ENCODE measurements around the gene MYO10.
A peak's percentile ranks its signal among the peaks of the same experiment; 100 is the strongest.

MYO10 gene

DNA sequence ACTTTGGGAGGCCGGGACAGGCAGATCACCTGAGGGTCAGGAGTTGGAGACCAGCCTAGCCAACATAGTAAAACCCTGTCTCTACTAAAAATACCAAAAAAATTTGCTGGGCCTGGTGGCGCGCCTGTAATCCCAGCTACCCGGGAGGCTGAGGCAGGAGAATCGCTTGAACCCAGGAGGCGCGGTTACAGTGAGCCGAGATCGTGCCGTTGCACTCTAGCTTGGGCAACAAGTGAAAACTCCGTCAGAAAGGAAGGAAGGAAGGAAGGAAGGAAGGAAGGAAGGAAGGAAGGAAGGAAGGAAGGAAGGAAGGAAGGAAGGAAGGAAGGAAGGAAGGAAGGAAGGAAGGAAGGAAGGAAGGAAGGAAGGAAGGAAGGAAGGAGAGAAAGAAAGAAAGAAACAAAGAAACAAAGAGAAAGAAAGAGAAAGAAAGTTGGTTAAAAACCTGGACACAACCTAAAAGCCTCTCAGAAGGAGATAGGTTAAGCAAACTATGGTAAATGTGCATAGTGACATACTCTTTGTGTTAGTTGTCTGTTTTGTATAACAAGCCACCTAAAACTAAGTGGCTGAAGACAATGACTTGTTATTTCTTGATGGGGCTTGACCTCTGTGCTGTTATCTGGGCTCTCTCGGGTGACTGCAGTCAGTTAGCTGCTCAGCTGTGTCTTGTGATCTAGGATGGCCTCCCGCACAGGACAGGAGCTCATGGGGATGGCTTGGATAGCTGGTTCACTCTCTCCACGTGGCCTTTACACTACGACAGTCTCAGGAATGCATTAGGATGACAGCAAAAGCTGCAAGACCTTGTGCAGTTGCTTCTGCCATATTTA, 8.0 kb upstream of the MYO10 start:
- no peak for DNase-seq (ENCODE audit: low spot score)

GRCh38 chr5:16937503-16938161, 1.5 kb upstream of the MYO10 start:
- DNase-seq (ENCODE audit: low spot score) = no peak

DNA sequence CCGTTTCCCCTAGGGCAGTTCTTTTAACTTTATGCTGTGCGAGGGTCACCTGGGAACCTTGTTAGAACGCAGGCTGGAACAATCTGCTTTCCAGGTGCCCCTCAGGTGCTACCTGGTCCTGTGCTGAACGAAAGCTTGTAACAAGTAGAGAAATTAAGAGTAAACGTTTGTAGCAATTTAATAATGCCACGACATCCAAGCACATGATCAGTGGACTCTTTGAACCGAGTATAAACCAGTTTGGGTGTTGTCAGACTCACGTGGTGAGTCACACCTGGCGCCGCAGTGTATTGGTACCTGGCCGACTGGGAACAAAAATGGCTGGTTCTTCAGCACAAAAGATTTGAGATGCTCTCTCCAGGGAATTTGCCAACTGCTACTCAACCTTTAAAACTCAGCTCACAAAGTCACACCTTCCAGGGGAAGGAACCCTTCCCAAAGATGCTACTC, 926 bp upstream of the MYO10 start:
- peak; percentile 49 for DNase-seq (ENCODE audit: low spot score)

DNA sequence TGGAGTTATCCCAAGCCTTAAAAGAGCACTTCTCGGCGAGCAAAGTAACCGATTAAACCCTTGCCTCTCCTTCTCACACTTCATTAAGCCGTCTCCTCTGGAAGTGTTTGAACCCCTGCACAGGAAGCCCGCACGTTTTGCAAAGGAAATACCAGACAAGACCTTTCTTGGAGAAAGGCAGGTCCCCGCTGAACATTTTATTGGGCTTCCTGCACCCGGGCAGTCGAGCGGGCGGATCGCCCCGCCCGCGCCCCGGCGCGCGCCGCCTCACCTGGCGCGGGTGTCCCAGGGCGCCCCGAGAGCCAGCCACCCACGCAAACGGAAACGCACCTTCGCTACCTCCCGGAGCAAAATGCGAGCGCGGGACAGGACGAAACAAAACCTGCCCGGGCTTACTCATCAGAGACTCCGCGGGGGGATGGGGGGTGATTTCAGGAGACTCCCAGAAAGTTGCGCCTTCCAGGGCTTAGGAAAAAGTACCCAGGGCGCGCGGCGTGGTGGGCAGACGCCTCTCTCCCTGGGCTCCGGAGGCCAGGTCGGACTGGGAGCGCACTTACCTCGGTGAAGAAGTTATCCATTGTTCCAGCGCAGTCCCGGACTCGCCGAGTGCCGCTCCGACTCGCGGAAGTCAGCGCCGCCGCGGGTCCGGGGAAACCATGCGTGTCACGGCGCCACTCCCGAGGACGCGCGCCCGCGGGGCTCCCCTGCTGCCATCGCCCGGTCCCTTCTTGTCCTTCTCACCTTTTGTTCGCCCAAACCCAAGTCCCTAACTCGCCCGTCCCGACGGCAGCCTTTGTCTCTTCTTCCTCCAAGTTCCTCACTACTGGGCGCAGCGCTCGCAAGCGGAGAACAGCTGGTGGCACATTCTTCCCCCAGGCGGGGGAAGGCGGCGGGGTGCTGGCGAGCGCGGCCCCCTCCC, 598 bp downstream of the MYO10 start:
- peak; percentile 66 for DNase-seq (ENCODE audit: low spot score)

GRCh38 chr5:16934677-16935153, 1.4 kb downstream of the MYO10 start:
- peak; percentile 71 for DNase-seq (ENCODE audit: low spot score)

DNA sequence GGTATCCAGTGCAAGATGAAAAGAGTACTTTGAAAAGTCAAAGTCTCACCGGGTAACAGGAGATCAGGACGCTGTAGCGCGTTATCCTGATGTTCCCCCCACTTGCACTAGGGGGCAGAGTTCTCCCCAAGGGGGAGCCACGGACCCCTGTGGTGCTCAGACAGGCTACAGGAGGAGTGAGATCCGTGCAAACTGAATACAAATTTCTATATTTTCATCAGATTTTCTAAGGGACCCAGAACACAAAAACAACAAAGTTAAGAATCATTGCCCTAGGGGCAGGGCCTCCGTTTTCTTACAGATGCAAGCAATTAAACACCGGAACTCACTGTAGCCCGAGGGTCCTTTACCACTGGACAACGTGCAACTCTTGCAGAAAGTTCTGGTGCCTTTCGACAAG, 2.0 kb downstream of the MYO10 start:
- peak; percentile 84 for DNase-seq (ENCODE audit: low spot score)

DNA sequence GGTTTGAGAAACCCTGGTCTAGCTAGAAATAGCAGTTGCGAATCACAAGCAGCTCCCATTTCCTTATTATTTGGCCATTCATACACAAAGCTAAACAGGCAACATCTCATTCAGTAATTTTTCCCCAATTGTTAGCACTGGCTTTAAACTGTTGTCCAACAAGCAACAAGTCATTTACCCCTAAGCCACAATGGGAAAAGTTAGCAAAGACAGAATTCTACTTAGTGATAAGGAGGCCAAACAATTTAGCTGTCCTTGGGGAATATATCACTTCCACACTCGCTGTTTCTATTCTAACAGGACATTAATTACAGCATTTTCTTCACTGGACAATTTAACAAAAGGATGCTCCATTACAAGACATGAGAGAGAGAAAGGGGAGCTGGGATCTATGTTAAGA, 2.8 kb downstream of the MYO10 start:
- DNase-seq (ENCODE audit: low spot score) = peak; percentile 30

GRCh38 chr5:16932401-16932800, 3.7 kb downstream of the MYO10 start:
- no peak for DNase-seq (ENCODE audit: low spot score)

DNA sequence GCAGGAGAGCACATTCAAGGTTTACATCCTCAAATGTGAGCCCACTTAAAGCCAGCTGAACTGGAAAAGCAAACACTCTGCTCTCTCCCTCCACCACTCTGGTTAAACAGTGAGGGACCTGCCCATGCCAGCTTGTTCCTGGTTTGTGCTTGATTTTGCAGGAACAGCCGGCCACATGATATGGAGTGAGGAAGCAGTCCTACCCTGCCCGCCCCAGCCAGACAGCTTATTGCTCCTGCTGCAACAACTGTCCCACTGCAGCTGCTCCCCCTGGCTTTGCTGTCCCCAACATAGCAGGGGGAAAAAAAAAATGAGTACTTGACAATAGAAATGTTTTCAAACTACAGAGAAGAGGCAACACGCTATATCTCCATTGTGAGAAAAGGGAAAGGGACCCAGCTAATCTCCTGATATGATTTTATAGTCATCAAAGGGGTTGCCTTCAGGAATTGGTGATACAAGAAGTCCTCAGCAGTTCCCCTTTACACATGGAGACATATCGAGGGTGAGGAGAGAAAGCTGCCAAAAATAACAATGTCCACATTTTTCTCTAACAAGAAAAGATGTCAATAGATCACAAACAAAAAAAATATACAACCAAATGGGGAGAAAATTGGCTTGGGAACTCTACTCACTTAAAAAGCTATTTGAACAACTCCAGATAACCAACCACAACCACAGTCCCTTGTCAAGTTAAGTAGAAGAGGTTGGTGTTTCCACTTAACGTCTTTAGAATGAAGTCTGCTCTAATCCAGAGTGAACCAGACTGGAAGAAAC, 4.6 kb downstream of the MYO10 start:
- DNase-seq (ENCODE audit: low spot score) = no peak

DNA sequence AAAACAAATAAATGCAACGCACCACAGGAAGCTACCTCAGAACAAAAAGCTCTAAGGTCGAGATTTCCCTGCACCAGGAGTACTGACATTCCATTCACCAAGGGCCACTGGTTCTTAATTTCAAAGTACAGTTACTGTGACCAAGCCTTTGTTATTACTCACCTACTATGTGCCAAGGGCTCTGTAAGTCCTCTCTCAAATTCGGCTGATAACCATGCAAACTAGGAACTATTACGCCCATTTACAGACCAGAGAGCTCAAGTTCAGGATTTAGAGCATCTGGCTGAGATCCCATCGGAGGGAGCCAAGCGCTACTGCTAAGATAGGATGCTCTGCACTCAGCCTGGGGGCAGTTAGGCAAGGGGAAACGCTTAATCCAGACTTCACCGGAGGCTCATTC, 5.6 kb downstream of the MYO10 start:
- DNase-seq (ENCODE audit: low spot score) = no peak

- DNase-seq (ENCODE audit: low spot score) = no peak
Measured at GRCh38 chr5:16929831-16930230, 6.3 kb downstream of the MYO10 start.

DNA sequence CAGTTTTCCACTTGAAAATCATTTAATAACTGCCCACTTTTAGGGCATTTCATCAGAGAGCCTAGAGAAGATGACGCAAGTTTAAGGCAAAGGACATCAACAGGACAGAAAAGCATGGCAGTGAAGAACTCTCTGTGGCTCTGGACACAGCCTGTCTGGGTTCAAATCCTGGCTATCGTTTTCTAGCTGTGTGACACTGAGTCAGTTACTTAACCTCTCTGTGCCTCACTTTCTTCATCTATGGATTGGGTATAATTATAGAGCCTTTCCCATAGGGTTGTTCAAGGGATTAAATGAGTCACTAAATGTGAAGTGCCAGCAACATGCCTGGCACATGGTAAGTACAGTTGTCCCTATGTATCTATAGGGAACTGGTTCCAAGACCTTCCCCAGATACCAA, 6.7 kb downstream of the MYO10 start:
- no peak for DNase-seq (ENCODE audit: low spot score)

GRCh38 chr5:16927613-16928012, 8.5 kb downstream of the MYO10 start:
- DNase-seq (ENCODE audit: low spot score) = no peak

DNA sequence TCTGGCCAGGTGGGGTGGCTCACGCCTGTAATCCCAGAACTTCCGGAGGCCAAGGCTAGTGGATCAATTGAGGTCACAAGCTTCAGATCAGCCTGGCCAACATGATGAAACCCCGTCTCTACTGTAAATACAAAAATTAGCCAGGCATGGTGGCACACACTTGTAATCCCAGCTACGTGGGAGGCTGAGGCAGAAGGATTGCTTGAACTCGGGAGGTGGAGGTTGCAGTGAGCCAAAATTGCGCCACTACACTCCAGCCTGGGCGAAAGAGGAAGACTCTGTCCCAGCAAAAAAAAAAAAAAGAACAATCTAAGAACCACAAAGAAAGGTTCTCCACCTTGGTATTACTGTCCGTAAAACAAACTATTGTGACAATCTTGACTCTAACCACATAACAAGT, 9.7 kb downstream of the MYO10 start:
- DNase-seq (ENCODE audit: low spot score) = no peak

DNA sequence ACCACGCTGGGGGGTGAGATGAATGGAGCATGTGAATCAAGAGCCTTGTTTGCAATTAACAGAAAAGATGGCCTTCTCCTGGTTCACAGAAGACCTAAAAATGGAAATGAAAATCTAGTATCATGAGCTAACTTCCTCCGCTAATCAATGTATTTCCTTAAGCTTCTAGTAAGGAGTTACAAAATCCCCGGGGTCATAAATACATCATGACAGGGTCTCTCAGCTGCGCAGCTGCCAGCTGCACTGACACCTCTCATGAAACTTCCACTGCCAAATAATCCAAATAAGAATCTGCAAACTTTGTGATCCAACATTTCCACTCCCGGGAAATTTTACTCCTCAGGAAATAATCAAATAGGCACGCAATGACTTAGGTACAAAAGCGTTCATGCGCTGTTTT, 11.9 kb downstream of the MYO10 start:
- no peak for DNase-seq (ENCODE audit: low spot score)

DNA sequence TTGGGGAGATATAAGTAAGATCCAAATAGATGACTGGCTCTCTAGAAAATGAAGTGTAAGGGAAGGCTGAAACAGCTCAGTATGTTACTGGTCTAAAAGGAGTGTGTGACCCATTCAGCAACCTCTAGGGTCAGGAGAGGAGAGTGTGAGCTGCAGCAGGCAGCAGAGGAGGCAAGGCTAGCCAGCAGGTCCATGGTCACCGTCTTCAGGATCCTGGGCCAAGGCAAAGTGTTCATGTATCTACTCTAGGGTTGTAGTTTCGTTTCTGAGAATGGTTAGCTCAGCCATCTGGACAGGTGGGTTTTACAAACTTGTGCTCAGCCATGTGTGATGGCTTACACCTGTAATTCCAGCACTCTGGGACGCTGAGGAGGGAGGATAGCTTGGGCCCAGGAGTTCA, 13.7 kb downstream of the MYO10 start:
- no peak for DNase-seq (ENCODE audit: low spot score)

- no peak for DNase-seq (ENCODE audit: low spot score)
Measured at GRCh38 chr5:16921211-16921610, 14.9 kb downstream of the MYO10 start.

DNA sequence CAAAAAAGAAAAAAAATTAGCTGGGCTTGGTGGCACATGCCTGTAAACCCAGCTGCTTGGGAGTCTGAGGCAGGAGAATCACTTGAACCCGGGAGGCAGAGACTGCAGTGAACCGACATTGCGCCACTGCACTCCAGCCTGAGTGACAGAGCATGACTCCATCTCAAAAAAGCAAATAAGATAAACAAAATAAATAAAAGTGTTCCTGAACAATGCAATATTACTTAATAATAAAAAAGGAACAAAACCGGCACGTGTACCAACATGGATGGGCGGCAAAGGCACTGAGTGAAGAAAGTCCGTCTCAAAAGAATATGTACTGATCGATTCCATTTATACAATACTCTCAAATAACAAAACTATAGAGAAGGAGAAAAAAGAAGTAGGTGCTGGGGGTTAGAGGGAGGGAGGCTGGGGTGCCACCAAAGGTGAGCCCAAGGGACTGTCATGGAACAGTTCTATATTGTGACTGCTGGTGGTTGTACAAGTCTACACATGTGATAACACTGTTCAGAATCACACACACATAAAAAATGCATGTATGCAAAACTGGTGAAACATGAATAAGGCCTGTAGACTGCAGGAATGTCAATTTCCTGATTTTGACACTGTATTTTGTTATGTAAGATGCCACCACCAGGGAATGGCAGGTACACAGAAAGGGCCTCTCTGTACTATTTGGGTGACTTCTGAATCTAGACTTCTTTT, 15.8 kb downstream of the MYO10 start:
- no peak for DNase-seq (ENCODE audit: low spot score)

DNA sequence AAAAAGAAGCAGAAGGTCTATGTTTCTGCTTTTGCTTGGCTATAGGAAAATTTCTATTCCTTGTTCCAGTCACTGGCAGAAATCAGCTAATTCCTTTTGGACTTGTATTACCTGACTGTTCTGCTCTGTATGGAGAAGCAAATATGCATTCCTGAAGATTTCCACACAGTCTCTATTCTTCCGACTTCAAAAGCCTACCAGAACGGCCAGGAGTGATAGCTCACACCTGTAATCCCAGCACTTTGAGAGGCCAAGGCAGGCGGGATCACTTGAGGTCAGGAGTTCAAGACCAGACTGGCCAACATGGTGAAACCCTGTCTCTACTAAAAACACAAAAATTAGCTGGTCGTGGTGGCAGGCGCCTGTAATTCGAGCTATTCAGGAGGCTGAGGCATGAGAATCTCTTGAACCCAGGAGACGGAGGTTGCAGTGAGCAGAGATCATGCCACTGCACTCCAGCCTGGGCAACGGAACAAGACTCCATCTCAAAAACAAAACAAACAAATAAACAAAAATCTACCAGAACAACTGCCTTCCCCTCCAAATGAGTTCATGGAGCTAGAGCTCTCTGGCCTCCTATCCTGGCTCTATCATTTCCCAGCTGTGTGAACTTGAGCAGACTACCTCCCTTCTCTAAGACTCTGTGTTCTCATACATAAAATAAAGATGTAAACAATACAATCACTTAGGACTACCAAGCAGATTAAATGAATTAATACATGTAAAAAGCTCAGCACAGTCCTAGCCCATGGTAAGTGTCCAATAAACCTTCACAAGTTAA, 17.0 kb downstream of the MYO10 start:
- DNase-seq (ENCODE audit: low spot score) = no peak

GRCh38 chr5:16918156-16918555, 17.9 kb downstream of the MYO10 start:
- DNase-seq (ENCODE audit: low spot score) = no peak
